GM12873 (cell line): ENCODE results near the gene SLC22A31.

Experiments
- TF ChIP-seq, protein P1 (sequence below): IDR thresholded peaks from 2 replicates; pipeline ENCODE4 v1.5.1; 2012; ENCODE audit warnings: low read depth, mild to moderate bottlenecking, moderate library complexity, low read length, control low read depth; ENCODE audit not compliant: insufficient read depth; ENCODE audit errors: missing control alignments

SLC22A31 gene

DNA sequence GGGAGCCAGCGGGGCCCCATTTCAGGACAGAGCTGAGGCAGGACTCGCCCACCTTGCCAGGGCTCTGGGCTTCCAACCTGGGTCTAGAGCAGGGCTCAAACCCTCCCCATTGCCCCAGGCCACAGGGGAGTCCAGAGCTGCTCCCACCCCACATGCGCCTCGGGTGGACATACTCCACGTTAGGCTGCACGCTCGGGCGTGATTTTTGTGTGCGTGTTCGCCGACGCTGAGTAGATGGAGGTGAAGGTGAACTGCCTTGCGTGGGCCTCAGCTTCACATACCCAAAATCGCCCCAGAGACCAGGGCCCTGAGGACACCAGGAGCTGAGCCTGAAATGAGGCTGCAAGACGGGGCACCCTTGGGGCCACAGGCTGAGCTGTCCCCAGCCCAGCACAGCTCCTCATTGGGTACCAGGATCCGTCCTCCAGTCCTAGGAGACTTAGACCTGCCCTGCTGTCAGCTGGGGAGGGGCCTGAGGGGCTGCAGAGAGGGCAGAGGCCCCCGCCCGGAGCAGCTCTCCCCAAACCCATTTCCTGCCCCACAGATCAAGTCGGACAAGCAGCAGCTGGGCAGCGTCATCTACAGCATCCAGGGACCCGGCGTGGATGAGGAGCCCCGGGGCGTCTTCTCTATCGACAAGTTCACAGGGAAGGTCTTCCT lies 20.6 kb downstream of the SLC22A31 start:
- TF ChIP-seq, protein P1, sequence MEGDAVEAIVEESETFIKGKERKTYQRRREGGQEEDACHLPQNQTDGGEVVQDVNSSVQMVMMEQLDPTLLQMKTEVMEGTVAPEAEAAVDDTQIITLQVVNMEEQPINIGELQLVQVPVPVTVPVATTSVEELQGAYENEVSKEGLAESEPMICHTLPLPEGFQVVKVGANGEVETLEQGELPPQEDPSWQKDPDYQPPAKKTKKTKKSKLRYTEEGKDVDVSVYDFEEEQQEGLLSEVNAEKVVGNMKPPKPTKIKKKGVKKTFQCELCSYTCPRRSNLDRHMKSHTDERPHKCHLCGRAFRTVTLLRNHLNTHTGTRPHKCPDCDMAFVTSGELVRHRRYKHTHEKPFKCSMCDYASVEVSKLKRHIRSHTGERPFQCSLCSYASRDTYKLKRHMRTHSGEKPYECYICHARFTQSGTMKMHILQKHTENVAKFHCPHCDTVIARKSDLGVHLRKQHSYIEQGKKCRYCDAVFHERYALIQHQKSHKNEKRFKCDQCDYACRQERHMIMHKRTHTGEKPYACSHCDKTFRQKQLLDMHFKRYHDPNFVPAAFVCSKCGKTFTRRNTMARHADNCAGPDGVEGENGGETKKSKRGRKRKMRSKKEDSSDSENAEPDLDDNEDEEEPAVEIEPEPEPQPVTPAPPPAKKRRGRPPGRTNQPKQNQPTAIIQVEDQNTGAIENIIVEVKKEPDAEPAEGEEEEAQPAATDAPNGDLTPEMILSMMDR, result no peak

DNA sequence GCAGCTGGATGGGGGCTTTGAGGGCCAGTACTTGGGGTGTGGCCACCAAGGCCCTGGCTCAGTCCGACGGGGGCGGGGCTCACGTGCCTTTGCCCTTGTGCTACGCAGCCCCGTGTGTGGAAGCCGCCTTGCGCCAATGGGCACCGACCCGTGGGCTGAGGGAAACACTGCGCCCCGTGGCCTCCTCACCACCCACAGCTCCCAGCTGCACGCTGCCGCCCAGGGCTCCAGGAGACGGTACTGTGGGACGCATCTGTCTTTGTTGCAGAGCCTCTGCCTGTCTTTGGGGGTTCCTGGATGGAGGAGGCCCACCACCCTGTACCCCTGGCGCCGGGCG lies 21.2 kb downstream of the SLC22A31 start:
- TF ChIP-seq, protein P1, result no peak

GRCh38 chr16:89178453-89179147 lies 21.7 kb downstream of the SLC22A31 start:
- TF ChIP-seq, protein P1, result no peak

DNA sequence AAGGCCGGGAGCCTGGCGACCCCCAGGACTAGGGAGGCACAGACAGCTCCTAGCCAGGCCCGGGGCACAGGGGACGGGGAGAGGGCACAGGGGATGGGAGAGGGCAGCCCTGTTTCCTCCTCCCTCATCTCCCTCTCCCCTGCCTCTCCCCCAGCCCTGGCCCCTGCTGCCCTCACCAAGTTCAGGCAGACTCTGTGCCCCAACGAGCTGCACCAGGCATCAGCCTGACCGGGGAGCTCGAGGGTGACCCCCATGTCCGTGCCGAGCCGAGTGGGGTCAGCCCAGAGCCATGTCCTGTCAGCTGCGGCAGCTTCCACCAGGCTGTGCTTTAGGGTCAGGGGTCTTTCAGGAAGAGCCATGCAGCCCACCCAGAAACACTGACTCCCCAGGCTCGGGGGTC lies 22.8 kb downstream of the SLC22A31 start:
- TF ChIP-seq, protein P1, result no peak

DNA sequence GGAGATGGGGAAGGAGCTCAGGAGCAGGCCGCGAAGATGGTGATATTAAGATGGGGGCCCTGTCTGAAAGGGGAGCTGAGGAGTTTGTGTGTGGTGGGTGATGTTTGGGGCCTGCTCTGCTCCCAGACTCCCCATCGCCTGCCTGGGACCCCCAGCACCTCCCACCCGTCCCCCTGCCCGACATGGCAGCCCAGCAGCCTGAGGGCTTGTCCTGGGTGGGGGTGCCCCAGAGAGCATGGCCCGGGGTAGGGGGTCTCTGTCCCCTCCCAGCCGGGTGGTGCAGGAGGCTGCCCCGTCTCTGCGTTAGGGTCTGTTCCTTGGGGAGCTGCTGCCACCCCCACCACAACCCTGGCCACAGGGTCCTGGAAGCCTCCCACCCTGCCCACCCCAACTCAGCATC lies 23.6 kb downstream of the SLC22A31 start:
- TF ChIP-seq, protein P1, result no peak

DNA sequence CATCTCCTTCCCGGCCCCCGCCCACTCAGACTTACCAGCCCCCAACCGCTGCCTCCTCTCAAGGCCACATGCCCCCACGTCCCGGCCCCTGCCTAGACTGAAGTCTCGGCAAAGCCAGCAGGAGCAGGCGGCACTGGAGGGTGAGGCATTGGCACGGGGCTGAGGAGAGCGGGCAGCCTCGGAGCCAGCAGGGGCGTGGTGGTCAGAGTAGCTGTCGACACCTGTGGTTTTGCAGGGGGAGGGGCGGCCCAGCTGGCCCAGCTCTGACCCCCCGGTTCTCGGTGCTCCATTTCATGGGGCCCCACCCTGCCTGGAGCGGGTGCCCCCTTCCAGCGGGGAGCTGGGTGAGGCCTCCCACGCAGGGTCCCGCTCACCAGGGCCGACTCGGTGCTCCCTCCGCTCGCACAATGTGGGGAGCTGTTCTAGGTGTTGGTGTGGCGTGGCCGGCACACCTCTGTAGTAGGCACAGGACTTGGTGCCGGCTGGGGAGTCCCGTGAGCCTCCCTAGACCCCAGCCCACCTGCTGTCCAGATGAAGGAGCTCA lies 24.1 kb downstream of the SLC22A31 start:
- TF ChIP-seq, protein P1, result no peak

DNA sequence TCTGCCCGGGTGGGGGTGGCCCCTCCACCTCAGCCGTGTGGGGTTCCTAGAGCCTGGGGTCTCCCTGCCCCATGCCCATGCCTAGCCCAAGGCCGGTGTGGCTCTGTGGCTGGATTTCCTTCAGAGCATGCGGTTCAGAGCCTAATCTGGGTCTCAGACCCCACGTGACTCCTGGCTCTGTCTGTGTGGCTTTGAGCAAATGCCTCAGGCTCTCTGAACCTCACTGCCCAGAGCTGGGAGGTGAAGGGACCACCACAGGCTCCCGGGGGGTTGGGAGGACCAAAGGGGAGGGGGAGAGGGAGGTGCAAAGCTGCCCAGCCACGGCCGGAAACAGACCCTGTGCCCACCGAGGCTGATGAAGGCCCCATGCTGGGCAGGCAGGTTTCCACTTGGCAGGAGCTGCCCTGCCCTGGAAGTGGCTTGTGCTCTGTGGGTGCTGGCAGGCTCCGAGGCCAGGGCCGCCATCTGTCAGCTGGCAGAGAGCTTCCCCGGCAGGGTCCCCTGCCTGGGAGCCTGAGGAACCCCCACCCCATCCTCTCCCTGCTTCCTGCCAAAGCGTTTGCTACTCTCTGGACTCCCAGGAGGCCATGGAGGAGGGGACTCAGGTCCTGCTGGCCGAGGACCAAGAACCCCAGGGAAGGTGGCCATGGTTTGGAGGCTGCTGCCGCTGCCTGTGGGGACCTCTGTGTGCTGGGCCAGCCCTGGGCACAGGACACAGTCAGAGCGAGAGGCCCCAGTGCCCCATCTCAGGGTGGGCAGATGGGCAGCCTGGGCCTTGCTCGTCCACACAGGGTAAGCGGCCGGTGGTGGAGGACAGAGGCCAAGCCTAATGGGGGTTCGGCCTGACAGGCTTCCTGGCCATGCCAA lies 24.8 kb downstream of the SLC22A31 start:
- TF ChIP-seq, protein P1, result no peak
